SK-N-MC (cell line): ENCODE results near the gene PAX6.

ENCODE experiments used
- EZH2 ChIP-seq: fragments of 200-600 bp; sonication (generic); IDR thresholded peaks from one replicate; pipeline ENCODE4 v1.6.1; 2017; ENCODE audit warnings: antibody characterized with exemption
- POLR2AphosphoS5 ChIP-seq: IDR thresholded peaks from 2 replicates; pipeline ENCODE4 v1.6.1; 2012; ENCODE audit warnings: mild to moderate bottlenecking, low read depth, low read length, borderline replicate concordance

DNA sequence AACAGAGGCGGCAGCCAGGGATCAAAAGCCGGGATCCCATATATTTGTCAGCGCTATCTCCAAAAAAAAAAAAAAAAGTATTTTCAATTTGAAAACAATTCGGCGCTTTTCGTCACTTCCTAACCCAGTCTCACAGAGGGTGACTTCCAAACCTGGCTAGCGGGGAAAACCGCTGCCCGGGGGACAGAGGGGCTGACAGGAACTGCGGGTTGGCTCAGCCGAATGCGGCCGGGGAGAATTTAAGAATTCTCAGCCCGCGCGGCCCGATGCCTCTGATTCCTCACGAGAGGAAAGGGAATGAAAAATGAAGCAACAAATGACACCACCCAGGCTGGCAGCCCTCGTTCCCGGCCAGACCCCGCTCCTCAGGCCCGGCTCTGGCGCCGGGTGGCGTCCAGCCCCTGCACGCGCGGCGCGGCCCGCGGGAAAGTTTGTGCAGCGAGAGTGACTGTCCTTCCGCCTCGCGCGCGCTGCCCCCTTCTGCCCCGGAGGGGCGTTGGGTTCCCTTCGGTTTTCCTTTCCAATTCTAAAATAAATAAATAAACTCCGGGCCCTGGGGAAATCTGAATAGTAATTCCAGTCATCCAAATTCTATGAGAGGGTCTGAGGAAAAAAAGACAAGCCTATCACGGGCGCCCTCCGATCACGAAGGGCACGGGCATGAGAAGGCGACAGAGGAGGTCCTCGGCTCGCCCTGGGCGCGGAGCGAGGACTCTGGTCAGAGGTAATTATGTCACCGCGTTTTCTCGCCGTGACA is 4.8 kb upstream of the PAX6 start:
- TF ChIP-seq EZH2: no peak
- TF ChIP-seq POLR2AphosphoS5: no peak
